ENCODE results near the gene TNNC1.

The TNNC1 gene

DNA sequence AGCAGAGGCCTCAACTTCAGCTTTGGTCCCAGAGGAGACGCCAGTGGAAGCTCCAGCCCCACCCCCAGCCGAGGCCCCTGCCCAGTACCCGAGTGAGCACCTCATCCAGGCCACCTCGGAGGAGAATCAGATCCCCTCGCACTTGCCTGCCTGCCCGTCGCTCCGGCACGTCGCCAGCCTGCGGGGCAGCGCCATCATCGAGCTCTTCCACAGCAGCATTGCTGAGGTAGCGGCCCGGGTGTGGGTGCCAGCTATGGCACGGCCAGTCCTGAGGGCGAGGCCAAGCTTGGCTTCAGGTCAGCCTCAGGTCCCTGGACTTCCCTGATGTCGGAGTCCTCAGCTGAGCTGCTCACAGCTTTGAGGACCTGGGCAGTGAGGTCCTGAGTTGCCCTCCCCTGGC, 35.6 kb upstream of the TNNC1 start:
- Histone ChIP-seq H3K27ac (no peak overlapping the region), H3K27me3 (ENCODE audit: insufficient read depth, low read depth) (no peaks in the 10 kb centered on the region), H3K9ac (no peak overlapping the region), H2AFZ (ENCODE audit: low read depth) (no peak overlapping the region), H3K4me1 (ENCODE audit: low read depth, poor library complexity, severe bottlenecking) (no peaks in the 10 kb centered on the region), H4K20me1 (ENCODE audit: insufficient read depth) (no peaks in the 10 kb centered on the region), H3K36me3 (ENCODE audit: insufficient read depth) (no peaks in the 10 kb centered on the region; the same call in 1 of the 2 replicates), H3K79me2 (ENCODE audit: insufficient read depth, low read depth) (no peaks in the 10 kb centered on the region), H3K4me2 (no peak overlapping the region), H3K4me3 (IDR thresholded peaks at IDR 0.05; ENCODE audit: insufficient read depth, low read depth, low read length) (no peak overlapping the region)
- TF ChIP-seq, protein P1, sequence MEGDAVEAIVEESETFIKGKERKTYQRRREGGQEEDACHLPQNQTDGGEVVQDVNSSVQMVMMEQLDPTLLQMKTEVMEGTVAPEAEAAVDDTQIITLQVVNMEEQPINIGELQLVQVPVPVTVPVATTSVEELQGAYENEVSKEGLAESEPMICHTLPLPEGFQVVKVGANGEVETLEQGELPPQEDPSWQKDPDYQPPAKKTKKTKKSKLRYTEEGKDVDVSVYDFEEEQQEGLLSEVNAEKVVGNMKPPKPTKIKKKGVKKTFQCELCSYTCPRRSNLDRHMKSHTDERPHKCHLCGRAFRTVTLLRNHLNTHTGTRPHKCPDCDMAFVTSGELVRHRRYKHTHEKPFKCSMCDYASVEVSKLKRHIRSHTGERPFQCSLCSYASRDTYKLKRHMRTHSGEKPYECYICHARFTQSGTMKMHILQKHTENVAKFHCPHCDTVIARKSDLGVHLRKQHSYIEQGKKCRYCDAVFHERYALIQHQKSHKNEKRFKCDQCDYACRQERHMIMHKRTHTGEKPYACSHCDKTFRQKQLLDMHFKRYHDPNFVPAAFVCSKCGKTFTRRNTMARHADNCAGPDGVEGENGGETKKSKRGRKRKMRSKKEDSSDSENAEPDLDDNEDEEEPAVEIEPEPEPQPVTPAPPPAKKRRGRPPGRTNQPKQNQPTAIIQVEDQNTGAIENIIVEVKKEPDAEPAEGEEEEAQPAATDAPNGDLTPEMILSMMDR (conservative IDR thresholded peaks at IDR 0.05; ENCODE audit: low read depth, low read length): no peak

DNA sequence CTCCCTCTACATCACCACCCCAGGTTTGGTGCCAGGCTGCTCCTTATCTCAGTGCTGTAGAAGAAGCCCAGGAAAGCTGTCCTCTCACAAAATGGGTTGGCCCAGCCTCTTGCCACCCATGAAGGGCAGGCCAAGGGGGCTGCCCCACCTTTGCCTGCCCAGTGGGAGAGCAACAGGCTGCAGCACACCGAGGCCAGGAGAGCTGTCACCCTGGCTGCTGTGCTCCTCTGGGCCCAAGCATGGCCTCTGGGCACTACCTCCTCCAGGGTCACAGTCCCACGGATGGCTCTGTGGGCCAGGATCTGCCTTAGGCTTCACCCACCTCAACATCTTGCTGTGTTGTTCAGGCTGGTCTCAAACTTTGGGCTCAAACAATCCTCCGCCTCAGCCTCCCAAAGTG, 34.9 kb upstream of the TNNC1 start:
- Histone ChIP-seq H3K36me3 (ENCODE audit: insufficient read depth) (no peaks in the 10 kb centered on the region; the same call in 1 of the 2 replicates), H3K27me3 (ENCODE audit: insufficient read depth, low read depth) (no peaks in the 10 kb centered on the region), H2AFZ (ENCODE audit: low read depth) (no peak overlapping the region), H3K27ac (no peak overlapping the region), H3K4me1 (ENCODE audit: low read depth, poor library complexity, severe bottlenecking) (no peaks in the 10 kb centered on the region), H3K79me2 (ENCODE audit: insufficient read depth, low read depth) (no peaks in the 10 kb centered on the region), H3K4me3 (IDR thresholded peaks at IDR 0.05; ENCODE audit: insufficient read depth, low read depth, low read length) (no peak overlapping the region), H3K9ac (no peak overlapping the region), H4K20me1 (ENCODE audit: insufficient read depth) (no peaks in the 10 kb centered on the region), H3K4me2 (no peak overlapping the region)
- TF ChIP-seq, protein P1 (conservative IDR thresholded peaks at IDR 0.05; ENCODE audit: low read depth, low read length): no peak

DNA sequence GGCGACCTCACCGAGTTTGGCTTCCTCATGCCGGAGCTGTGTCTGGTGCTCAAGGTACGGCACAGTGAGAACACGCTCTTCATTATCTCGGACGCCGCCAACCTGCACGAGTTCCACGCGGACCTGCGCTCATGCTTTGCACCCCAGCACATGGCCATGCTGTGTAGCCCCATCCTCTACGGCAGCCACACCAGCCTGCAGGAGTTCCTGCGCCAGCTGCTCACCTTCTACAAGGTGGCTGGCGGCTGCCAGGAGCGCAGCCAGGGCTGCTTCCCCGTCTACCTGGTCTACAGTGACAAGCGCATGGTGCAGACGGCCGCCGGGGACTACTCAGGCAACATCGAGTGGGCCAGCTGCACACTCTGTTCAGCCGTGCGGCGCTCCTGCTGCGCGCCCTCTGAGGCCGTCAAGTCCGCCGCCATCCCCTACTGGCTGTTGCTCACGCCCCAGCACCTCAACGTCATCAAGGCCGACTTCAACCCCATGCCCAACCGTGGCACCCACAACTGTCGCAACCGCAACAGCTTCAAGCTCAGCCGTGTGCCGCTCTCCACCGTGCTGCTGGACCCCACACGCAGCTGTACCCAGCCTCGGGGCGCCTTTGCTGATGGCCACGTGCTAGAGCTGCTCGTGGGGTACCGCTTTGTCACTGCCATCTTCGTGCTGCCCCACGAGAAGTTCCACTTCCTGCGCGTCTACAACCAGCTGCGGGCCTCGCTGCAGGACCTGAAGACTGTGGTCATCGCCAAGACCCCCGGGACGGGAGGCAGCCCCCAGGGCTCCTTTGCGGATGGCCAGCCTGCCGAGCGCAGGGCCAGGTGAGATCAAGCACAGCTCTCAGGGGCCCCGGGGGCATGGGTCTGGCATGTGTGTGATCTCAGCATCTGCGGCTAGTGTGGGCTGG, 34.2 kb upstream of the TNNC1 start:
- Histone ChIP-seq H3K4me3 (IDR thresholded peaks at IDR 0.05; ENCODE audit: insufficient read depth, low read depth, low read length) (no peak overlapping the region), H2AFZ (ENCODE audit: low read depth) (no peak overlapping the region), H4K20me1 (ENCODE audit: insufficient read depth) (no peaks in the 10 kb centered on the region), H3K9ac (no peak overlapping the region), H3K36me3 (ENCODE audit: insufficient read depth) (no peaks in the 10 kb centered on the region; the same call in 1 of the 2 replicates), H3K79me2 (ENCODE audit: insufficient read depth, low read depth) (no peaks in the 10 kb centered on the region), H3K27ac (no peak overlapping the region), H3K4me1 (ENCODE audit: low read depth, poor library complexity, severe bottlenecking) (no peaks in the 10 kb centered on the region), H3K4me2 (no peak overlapping the region), H3K27me3 (ENCODE audit: insufficient read depth, low read depth) (no peaks in the 10 kb centered on the region)
- TF ChIP-seq, protein P1 (conservative IDR thresholded peaks at IDR 0.05; ENCODE audit: low read depth, low read length): no peak

DNA sequence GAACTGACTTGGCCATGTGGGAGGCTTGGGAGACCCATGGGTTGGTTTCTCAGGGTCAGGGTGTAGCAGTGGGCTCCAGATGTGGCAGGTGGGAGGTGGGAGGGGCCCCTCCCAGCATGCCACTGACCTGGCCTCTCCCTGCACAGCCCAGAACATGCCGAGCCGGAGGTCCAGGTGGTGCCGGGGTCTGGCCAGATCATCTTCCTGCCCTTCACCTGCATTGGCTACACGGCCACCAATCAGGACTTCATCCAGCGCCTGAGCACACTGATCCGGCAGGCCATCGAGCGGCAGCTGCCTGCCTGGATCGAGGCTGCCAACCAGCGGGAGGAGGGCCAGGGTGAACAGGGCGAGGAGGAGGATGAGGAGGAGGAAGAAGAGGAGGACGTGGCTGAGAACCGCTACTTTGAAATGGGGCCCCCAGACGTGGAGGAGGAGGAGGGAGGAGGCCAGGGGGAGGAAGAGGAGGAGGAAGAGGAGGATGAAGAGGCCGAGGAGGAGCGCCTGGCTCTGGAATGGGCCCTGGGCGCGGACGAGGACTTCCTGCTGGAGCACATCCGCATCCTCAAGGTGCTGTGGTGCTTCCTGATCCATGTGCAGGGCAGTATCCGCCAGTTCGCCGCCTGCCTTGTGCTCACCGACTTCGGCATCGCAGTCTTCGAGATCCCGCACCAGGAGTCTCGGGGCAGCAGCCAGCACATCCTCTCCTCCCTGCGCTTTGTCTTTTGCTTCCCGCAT, 33.4 kb upstream of the TNNC1 start:
- Histone ChIP-seq H3K27me3 (ENCODE audit: insufficient read depth, low read depth) (no peaks in the 10 kb centered on the region), H3K79me2 (ENCODE audit: insufficient read depth, low read depth) (no peaks in the 10 kb centered on the region), H3K4me1 (ENCODE audit: low read depth, poor library complexity, severe bottlenecking) (no peaks in the 10 kb centered on the region), H3K9ac (no peak overlapping the region), H2AFZ (ENCODE audit: low read depth) (no peak overlapping the region), H3K27ac (no peak overlapping the region), H4K20me1 (ENCODE audit: insufficient read depth) (no peaks in the 10 kb centered on the region), H3K4me3 (IDR thresholded peaks at IDR 0.05; ENCODE audit: insufficient read depth, low read depth, low read length) (no peak overlapping the region), H3K36me3 (ENCODE audit: insufficient read depth) (no peaks in the 10 kb centered on the region; the same call in 1 of the 2 replicates), H3K4me2 (no peak overlapping the region)
- TF ChIP-seq, protein P1 (conservative IDR thresholded peaks at IDR 0.05; ENCODE audit: low read depth, low read length): no peak
